ENCODE data around the gene TRAF2. TPM values are rescaled to one million over a fixed set of nuclear protein-coding genes. Genes with fewer than 3 reads are reported as not detected.

Gene TRAF2
- total and polyA plus RNA-seq, 2 donors (not counting 1 experiment from before 2014, with no cell fraction given): 25.5 to 54.5 TPM

DNA sequence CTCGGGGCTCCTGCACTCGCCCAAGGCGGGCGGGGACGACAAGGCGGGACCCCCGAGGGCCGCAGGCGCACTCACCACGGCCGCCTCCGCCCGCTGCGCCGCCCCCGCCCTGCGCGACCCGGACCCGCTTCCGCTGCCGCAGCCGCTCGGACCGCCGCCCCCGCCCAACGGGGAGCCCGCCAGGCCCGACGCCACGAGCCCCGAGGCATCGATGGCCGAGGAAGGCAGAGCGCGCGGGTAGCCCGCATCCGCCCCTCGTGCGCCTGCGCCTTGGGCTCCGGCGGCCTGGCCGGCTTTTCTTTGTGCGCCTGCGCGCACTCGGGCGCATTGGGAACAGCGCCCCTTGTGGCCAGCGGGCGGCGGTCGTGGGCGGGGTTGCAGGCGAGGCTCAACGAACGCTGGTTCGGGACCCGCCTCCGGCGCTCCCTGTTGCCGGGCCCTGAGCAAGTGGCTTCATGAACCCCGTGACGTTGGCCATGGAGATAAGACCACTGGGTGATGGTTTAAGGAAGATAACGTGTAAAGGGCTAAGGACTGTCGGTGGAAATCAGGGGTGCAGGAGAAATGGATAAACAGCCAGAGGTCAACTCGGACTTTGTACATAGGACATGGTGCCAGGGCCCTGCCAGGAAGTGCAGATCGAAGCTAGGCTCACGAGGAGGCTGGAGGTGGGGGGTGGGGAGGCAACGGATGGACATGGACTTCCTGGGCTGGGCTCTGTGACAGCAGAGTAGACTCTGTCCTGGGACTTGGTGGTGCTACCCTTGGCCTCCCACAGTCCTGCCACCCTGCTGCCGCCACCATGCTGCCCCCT lies 58.4 kb downstream of the TRAF2 start, which contains the start of the genes C8G and FBXW5:
Gene C8G, plus strand, starts transcription at position 725 of the 814 bp plus-strand sequence. Its CDS starts 78 bp downstream, at position 803.
Gene FBXW5, minus strand, starts transcription at position 220 of the 814 bp plus-strand sequence. CDS start 655 bp downstream, outside the sequence.
- WGBS (ENCODE audit: insufficient coverage): 4% methylated on average over 74 of the region's 74 CpGs
- no peaks in the 10 kb centered on the region for H3K9me3 Mint-ChIP-seq (ENCODE audit: insufficient read depth)
- Histone ChIP-seq H3K79me2 (ENCODE audit: control insufficient read depth, insufficient read depth, low read length) (peaks cover 22% of the 10 kb centered on the region), H3K36me3 (replicated peaks in 1 of 2; ENCODE audit: control extremely low read depth in 1 of 2, control insufficient read depth in 1 of 2, extremely low read depth in 1 of 2, insufficient read depth in 2 of 2, low read length in 1 of 2) (peaks cover 2 to 31% of the 10 kb centered on the region in 2 experiments), H3K27ac (ENCODE audit: low read length in 2 of 2) (peak within 1 kb of the TSS in 1 of 2 donors; percentile 48), H3K9me3 (ENCODE audit: control extremely low read depth in 1 of 3, control insufficient read depth in 2 of 3, insufficient read depth in 1 of 3, low read length in 2 of 3) (no peaks in the 10 kb centered on the region), H3K9ac (ENCODE audit: low read length) (peak within 1 kb of the TSS; percentile 69), H3K27me3 (replicated peaks in 1 of 4; ENCODE audit: control extremely low read depth in 1 of 4, control insufficient read depth in 3 of 4, insufficient read depth in 4 of 4, low read length in 3 of 4) (no peaks in the 10 kb centered on the region), H4K20me1 (ENCODE audit: control insufficient read depth, insufficient read depth, low read length, poor library complexity, severe bottlenecking) (peaks cover 44% of the 10 kb centered on the region), H3K4me2 (replicated peaks; ENCODE audit: low read depth, low read length, poor library complexity, severe bottlenecking) (peak within 1 kb of the TSS; percentile 81), H2AFZ (ENCODE audit: insufficient read depth, low read depth, low read length, poor library complexity, severe bottlenecking) (peak within 1 kb of the TSS; percentile 60), H3K4me1 (ENCODE audit: control insufficient read depth in 2 of 2, insufficient read depth in 2 of 2, low read length in 2 of 2) (peaks cover 11 to 22% of the 10 kb centered on the region in 2 donors), H3K4me3 (ENCODE audit: control extremely low read depth in 1 of 5, extremely low read depth in 1 of 5, insufficient read depth in 1 of 5, low read depth in 2 of 5, low read length in 4 of 5) (peak within 1 kb of the TSS; percentile 47 to 72 (median 63))
- H3K27ac Mint-ChIP-seq: peak within 1 kb of the TSS; percentile 87
- TF ChIP-seq CTCF (IDR thresholded peaks at IDR 0.05) (peak; percentile 90), EZH2 (IDR thresholded peaks at IDR 0.05; ENCODE audit: borderline replicate concordance, insufficient read depth, low read depth, low read length, poor library complexity, severe bottlenecking) (no peak)
- H3K4me1 Mint-ChIP-seq: peaks cover 12% of the 10 kb centered on the region
- H3K4me3 Mint-ChIP-seq: peak within 1 kb of the TSS; percentile 80
- no peaks in the 10 kb centered on the region for H3K27me3 Mint-ChIP-seq
- intact Hi-C loops (cut with micrococcal nuclease): loop anchor here (1.0 to 2.0 kb wide), 6 partner anchors 42 to 154 kb away; partner anchors contain the start of genes PAXX, PHPT1, TMEM141 and TRAF2
- ChIA-PET POLR2A (interaction anchor here (0.6 to 1.0 kb wide), 2 partner anchors 47 to 65 kb away, joined by 3 read pairs; no protein-coding TSS in a partner anchor), CTCF (interaction anchor here (1.0 to 2.4 kb wide), 7 partner anchors 48 to 139 kb away, joined by 3 to 10 read pairs (median 6); partner anchors contain the start of genes AJM1 and PAXX)
- DNase-seq (peak; percentile 96), ATAC-seq (ENCODE audit: low read depth) (peak; percentile 91)
